PFSK-1 (cell line): Measurements from ENCODE around the gene DNAJA3.

Experiments
- POLR2AphosphoS5 ChIP-seq: IDR thresholded peaks from 2 replicates; pipeline ENCODE4 v1.6.1; 2012; ENCODE audit warnings: low read depth, mild to moderate bottlenecking, control low read depth, low read length, moderate library complexity
- REST ChIP-seq, 2 experiments: IDR thresholded peaks; 2 replicates each; pipeline versions ENCODE4 v1.6.1 to v1.8.0; 2011 to 2012; ENCODE audit warnings: low read depth in 2 of 2, low read length in 2 of 2, control low read depth in 1 of 2, inconsistent platforms in 1 of 2, mild to moderate bottlenecking in 1 of 2, moderate library complexity in 1 of 2; ENCODE audit not compliant: insufficient read depth in 1 of 2
- SIN3A ChIP-seq: IDR thresholded peaks from 2 replicates; pipeline ENCODE4 v1.6.1; 2012; ENCODE audit warnings: mild to moderate bottlenecking, low read length, moderate library complexity, borderline replicate concordance; ENCODE audit not compliant: insufficient read depth
- TAF1 ChIP-seq: IDR thresholded peaks from 2 replicates; pipeline ENCODE4 v1.6.1; 2012; ENCODE audit warnings: low read length, control low read depth, borderline replicate concordance; ENCODE audit not compliant: insufficient read depth

DNA sequence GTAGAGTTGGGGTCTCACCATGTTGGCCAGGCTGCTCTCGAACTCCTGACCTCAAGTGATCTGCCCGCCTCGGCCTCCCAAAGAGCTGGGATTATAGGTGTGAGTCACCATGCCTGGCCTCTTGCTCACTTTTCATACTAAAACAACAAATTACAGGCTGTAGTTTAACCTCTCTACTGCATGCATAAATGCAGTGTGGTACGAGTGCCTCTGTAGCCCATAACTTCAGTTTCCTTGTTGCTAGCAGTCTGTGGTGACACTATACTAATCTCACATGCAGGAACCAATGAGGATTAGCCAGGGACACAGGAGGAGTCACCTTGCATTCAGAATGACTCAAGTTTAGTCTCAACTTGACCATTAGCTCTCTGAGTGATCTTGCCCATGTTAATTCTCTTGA lies 70.6 kb downstream of the DNAJA3 start:
- TF ChIP-seq POLR2AphosphoS5 (no peak), SIN3A (no peak), REST (IDR thresholded peaks at IDR 0.05; ENCODE audit: insufficient read depth in 1 of 2, low read depth in 2 of 2, low read length in 2 of 2) (no peak), TAF1 (no peak)
